Femur (tissue), 1 donor: ENCODE results near the gene TMEM174.

Source experiments
- DNase-seq: peaks from one replicate; pipeline ENCODE4 v3.0.0-alpha.2; 2017

Gene TMEM174

GRCh38 chr5:73172951-73173350, at the start of gene TMEM174:
TSS of gene TMEM174 (plus strand) at chr5:73173193. CDS start at chr5:73173244, 51 bp downstream.
- DNase-seq, result no peak

- DNase-seq, result no peak
These were observed 47.7 kb upstream of the TMEM174 start for GRCh38 chr5:73125289-73125688.

- no peak for DNase-seq
These were observed 46.6 kb upstream of the TMEM174 start for GRCh38 chr5:73126381-73126780.

GRCh38 chr5:73126957-73127356, 46.0 kb upstream of the TMEM174 start:
- no peak for DNase-seq

GRCh38 chr5:73129143-73129542, 43.9 kb upstream of the TMEM174 start:
- DNase-seq, result no peak

GRCh38 chr5:73130811-73131210, 42.2 kb upstream of the TMEM174 start:
- DNase-seq, result no peak

- no peak for DNase-seq
These were observed 41.1 kb upstream of the TMEM174 start for GRCh38 chr5:73131711-73132425.

GRCh38 chr5:73132759-73133158, 40.2 kb upstream of the TMEM174 start:
- no peak for DNase-seq

- no peak for DNase-seq
These were observed 38.0 kb upstream of the TMEM174 start for GRCh38 chr5:73135021-73135420.

- DNase-seq, result no peak
These were observed 37.5 kb upstream of the TMEM174 start for GRCh38 chr5:73135429-73136054.

- no peak for DNase-seq
These were observed 36.9 kb upstream of the TMEM174 start for GRCh38 chr5:73136055-73136562.

- DNase-seq, result no peak
These were observed 35.1 kb upstream of the TMEM174 start for GRCh38 chr5:73137563-73138530.

GRCh38 chr5:73139485-73139884, 33.5 kb upstream of the TMEM174 start:
- DNase-seq, result no peak

- DNase-seq, result no peak
These were observed 32.2 kb upstream of the TMEM174 start for GRCh38 chr5:73140801-73141200.

- no peak for DNase-seq
These were observed 31.0 kb upstream of the TMEM174 start for GRCh38 chr5:73142035-73142434.

GRCh38 chr5:73143716-73144115, 29.3 kb upstream of the TMEM174 start:
- no peak for DNase-seq

GRCh38 chr5:73149540-73149939, 23.5 kb upstream of the TMEM174 start:
- DNase-seq, result no peak

- no peak for DNase-seq
These were observed 22.1 kb upstream of the TMEM174 start for GRCh38 chr5:73150876-73151275.

- no peak for DNase-seq
These were observed 21.1 kb upstream of the TMEM174 start for GRCh38 chr5:73151766-73152410.

GRCh38 chr5:73152411-73153388, 20.3 kb upstream of the TMEM174 start:
- DNase-seq, result no peak

- DNase-seq, result no peak
These were observed 19.5 kb upstream of the TMEM174 start for GRCh38 chr5:73153513-73153912.
